K562 (cell line): Measurements from ENCODE around the gene WDR88. TPM values are rescaled to one million over a fixed set of nuclear protein-coding genes. Genes with fewer than 3 reads are reported as not detected.
A peak's percentile ranks its signal among the peaks of the same experiment; 100 is the strongest.
"Not testable (repeated sequence)": the region's sequence is repeated elsewhere in the genome, so short reads cannot be mapped to it uniquely, and the experiment has no call there.

Source experiments
- ATAC-seq: fragments of 200-7000 bp; cut with Tn5 transposase; 3 replicates; pipeline ENCODE4 v1.9.1; 2020; ENCODE audit warnings: moderate library complexity
- BruUV-seq: library from RNA; stranded (reverse); fragments of 400-500 nt; replicated peaks from 2 replicates; lab custom pipeline; 2021; lab: Mats Ljungman, UMichigan
- CTCF ChIA-PET: fragments of 300-600 bp; formaldehyde crosslinking; extraction: SDS; loops from one replicate; lab custom pipeline; 2021; ENCODE audit warnings: low intra/inter-chr PET ratio; lab: Yijun Ruan, JAX
- POLR2A ChIA-PET: fragments of 300-600, 350-650 bp; sonication (Branson Sonifier 250); formaldehyde crosslinking; extraction: SDS; loops from one replicate; lab custom pipeline; 2021; ENCODE audit warnings: antibody characterized with exemption, inconsistent platforms; lab: Yijun Ruan, JAX
- DNase-seq, 4 experiments: peaks; one replicate each; pipeline versions ENCODE4 v3.0.0 to v3.0.0-alpha.2; 2011 to 2018; ENCODE audit warnings: low spot score in 3 of 4, mixed read lengths in 3 of 4; ENCODE audit errors: extremely low read depth in 1 of 4
- FAIRE-seq: peaks from 2 replicates; lab custom pipeline; 2011; peaks lifted over from hg19 to GRCh38; lab: Jason Lieb, UNC
- H2AFZ ChIP-seq: 2 replicates; pipeline ENCODE4 v1.6.0; 2011; ENCODE audit warnings: low read depth, low read length, control low read depth, inconsistent platforms
- H3K27ac ChIP-seq: fragments of 200-600 bp; 3 replicates; pipeline ENCODE4 v1.8.0; 2011; ENCODE audit warnings: low read depth, mild to moderate bottlenecking, control low read depth, inconsistent platforms, low read length, moderate library complexity, mixed read lengths; ENCODE audit errors: extremely low read depth
- H3K27me3 ChIP-seq, 2 experiments: fragments of 300-600 bp in 1 of 2; 2 replicates in 1 of 2; 3 replicates in 1 of 2; pipeline versions ENCODE4 v1.6.0 to v1.8.0; 2011; ENCODE audit warnings: inconsistent platforms in 2 of 2, low read length in 2 of 2, mild to moderate bottlenecking in 1 of 2, mixed read lengths in 1 of 2, moderate library complexity in 1 of 2; ENCODE audit not compliant: control insufficient read depth in 2 of 2, insufficient read depth in 2 of 2
- H3K36me3 ChIP-seq: fragments of 300-600 bp; 3 replicates; pipeline ENCODE4 v1.8.0; 2011; ENCODE audit warnings: mild to moderate bottlenecking, low read length, inconsistent platforms; ENCODE audit not compliant: control insufficient read depth, insufficient read depth
- H3K4me1 ChIP-seq, 2 experiments: fragments of 200-600 bp in 1 of 2; replicated peaks in 1 of 2; 2 replicates in 1 of 2; 3 replicates in 1 of 2; pipeline versions ENCODE4 v1.5.1 to v1.8.0; 2011; ENCODE audit warnings: inconsistent platforms in 2 of 2, low read length in 2 of 2, mild to moderate bottlenecking in 1 of 2, mixed read lengths in 1 of 2, moderate library complexity in 1 of 2; ENCODE audit not compliant: control insufficient read depth in 2 of 2, insufficient read depth in 2 of 2
- H3K4me2 ChIP-seq: 2 replicates; pipeline ENCODE4 v1.6.1; 2011; ENCODE audit warnings: low read length, control low read depth, inconsistent platforms, mixed read lengths; ENCODE audit not compliant: insufficient read depth
- H3K4me3 ChIP-seq: fragments of 200-600 bp; sonication (generic), shearing (Covaris generic); 2 replicates; pipeline ENCODE4 v1.5.1; 2016; ENCODE audit warnings: control low read depth, inconsistent platforms
- H3K79me2 ChIP-seq: fragments of 200-600 bp; 3 replicates; pipeline ENCODE4 v1.8.0; 2011; ENCODE audit warnings: low read length, inconsistent platforms; ENCODE audit not compliant: control insufficient read depth, insufficient read depth
- H3K9ac ChIP-seq, 2 experiments: 2 replicates each; pipeline versions ENCODE4 v1.6.0 to v1.6.1; 2011; ENCODE audit warnings: low read depth in 2 of 2, low read length in 2 of 2, control low read depth in 1 of 2, inconsistent platforms in 1 of 2, mild to moderate bottlenecking in 1 of 2, mixed read lengths in 1 of 2; ENCODE audit not compliant: insufficient read depth in 1 of 2
- H3K9me1 ChIP-seq: one replicate; pipeline ENCODE4 v1.6.0; 2011; ENCODE audit warnings: inconsistent platforms, mild to moderate bottlenecking, low read length, moderate library complexity; ENCODE audit not compliant: control insufficient read depth, insufficient read depth
- H3K9me3 ChIP-seq: replicated peaks from 2 replicates; pipeline ENCODE4 v1.5.1; 2011; ENCODE audit warnings: low read depth, low read length, inconsistent platforms; ENCODE audit not compliant: control insufficient read depth, insufficient read depth
- H4K20me1 ChIP-seq: replicated peaks from 2 replicates; pipeline ENCODE4 v1.6.1; 2011; ENCODE audit warnings: low read length, inconsistent platforms, mixed read lengths; ENCODE audit not compliant: control insufficient read depth, insufficient read depth
- BACH1 ChIP-seq: fragments of 200-800 bp; sonication (Bioruptor generic); IDR thresholded peaks from 2 replicates; pipeline ENCODE4 v1.6.1; 2016; ENCODE audit warnings: missing genetic modification characterization, missing compliant biosample characterization
- MAX ChIP-seq: sonication (generic); formaldehyde crosslinking; IDR thresholded peaks from 2 replicates; pipeline ENCODE4 v1.9.0; 2022; ENCODE audit warnings: mild to moderate bottlenecking, missing genetic modification reagents
- MEIS2 ChIP-seq: fragments of 450-650 bp; IDR thresholded peaks from 2 replicates; pipeline ENCODE4 v1.6.1; 2014; ENCODE audit warnings: mild to moderate bottlenecking; ENCODE audit not compliant: partially characterized antibody
- NR2C2 ChIP-seq, 2 experiments: fragments of 200-800 bp in 1 of 2; sonication (Bioruptor generic) in 1 of 2; sonication (generic) in 1 of 2; formaldehyde crosslinking in 1 of 2; IDR thresholded peaks; 2 replicates each; pipeline versions ENCODE4 v1.6.1 to v1.8.0; 2016 to 2022; ENCODE audit warnings: mild to moderate bottlenecking in 1 of 2, missing compliant biosample characterization in 1 of 2, missing genetic modification characterization in 1 of 2, missing genetic modification reagents in 1 of 2
- PBX2 ChIP-seq, 2 experiments: IDR thresholded peaks in 1 of 2; conservative IDR thresholded peaks in 1 of 2; 2 replicates each; pipeline ENCODE4 v1.6.1; 2016; ENCODE audit warnings: low read depth in 2 of 2, mild to moderate bottlenecking in 1 of 2, missing compliant biosample characterization in 1 of 2, missing genetic modification characterization in 1 of 2, moderate library complexity in 1 of 2
- SFPQ ChIP-seq: fragments of 200-400 bp; formaldehyde crosslinking; IDR thresholded peaks from 2 replicates; pipeline ENCODE4 v1.6.1; 2017; ENCODE audit warnings: mild to moderate bottlenecking, low read depth, low read length, moderate library complexity
- SMARCB1 ChIP-seq: IDR thresholded peaks from 2 replicates; pipeline ENCODE4 v1.6.1; 2011; ENCODE audit warnings: improper control_type of control experiment, low read depth; ENCODE audit not compliant: insufficient read length
- ZNF146 ChIP-seq: IDR thresholded peaks from one replicate; pipeline ENCODE4 v1.6.1; 2018; ENCODE audit warnings: missing compliant biosample characterization; ENCODE audit not compliant: unreplicated experiment
- WGBS: fragments of 100-300 bp; shearing (Covaris generic); methylation state at CpG from one replicate; pipeline ENCODE4 v1.1.6; 2016; ENCODE audit warnings: low coverage, mixed read lengths; ENCODE audit not compliant: insufficient coverage; ENCODE audit errors: missing lambda C conversion rate; 5-methylcytosine and 5-hydroxymethylcytosine counted together
- in situ Hi-C: fragments of 300-500 bp; cut with MboI; formaldehyde crosslinking; loops from 4 replicates; pipeline ENCODE4 v1.15.0; 2018; ENCODE audit warnings: inconsistent platforms, mixed read lengths
- intact Hi-C: fragments of 100-400 bp; cut with micrococcal nuclease; formaldehyde crosslinking; loops from 2 replicates; pipeline ENCODE4 v1.14.2; 2022
- polyA plus RNA-seq, 8 experiments: library from polyadenylated mRNA; depleted of rRNA in 4 of 8; stranded (reverse) in 5 of 8; unstranded in 3 of 8; fragments of >200 nt; fragmentation: Nextera tagmentation in 2 of 8; fragmentation: Illumina TruSeq in 1 of 8; extraction: Ambion mirVana in 2 of 8; extraction: Trizol in 1 of 8; gene quantifications; 2 replicates each; pipeline versions ENCODE4 v1.2.1 to v1.2.3, GENCODE V29; 2011 to 2014; ENCODE audit warnings: inconsistent platforms in 1 of 8, missing spikeins in 1 of 8
- total RNA-seq, 7 experiments: library from RNA; depleted of rRNA in 6 of 7; stranded (reverse); fragments of >200 nt in 6 of 7; fragmentation: Illumina TruSeq in 2 of 7; extraction: Trizol in 2 of 7; gene quantifications; 2 replicates each; pipeline versions ENCODE4 v1.2.1 to v1.2.3, GENCODE V29; 2011 to 2021; ENCODE audit warnings: low replicate concordance in 1 of 7

The WDR88 gene
- total and polyA plus RNA-seq, 9 of the 15 experiments (the other 6 are each of a cell fraction or from before 2014, with no cell fraction given), result 0.03 to 0.04 TPM; not detected in 7

- peak; percentile 38 for TF ChIP-seq ZNF146
- in situ Hi-C loops, CTCF ChIA-PET: not testable (repeated sequence)
Measured at GRCh38 chr19:33154313-33154712, 22.4 kb downstream of the WDR88 start.

GRCh38 chr19:33156334-33156733 lies 24.4 kb downstream of the WDR88 start:
- peak overlapping the region; percentile 59 for H2AFZ ChIP-seq
- no TSS peak for BruUV-seq
- POLR2A ChIA-PET, result interaction anchor here (1.4 kb wide), 1 partner anchor 20 kb away, joined by 3 read pairs; no protein-coding TSS in a partner anchor
- TF ChIP-seq BACH1 (tag), result no peak
- TF ChIP-seq MAX, result no peak
- no peak for TF ChIP-seq SFPQ
- peak; percentile 56 for TF ChIP-seq MEIS2
- no peak for TF ChIP-seq SMARCB1
- TF ChIP-seq NR2C2 (CRISPR knock-in tag; IDR thresholded peaks at IDR 0.05), result no peak
- TF ChIP-seq NR2C2 (tag; IDR thresholded peaks at IDR 0.05), result no peak
- TF ChIP-seq PBX2 (CRISPR knock-in tag; IDR thresholded peaks at IDR 0.05; ENCODE audit: low read depth), result no peak
- TF ChIP-seq PBX2 (tag; conservative IDR thresholded peaks at IDR 0.05; ENCODE audit: low read depth), result peak; percentile 79

More at GRCh38 chr19:33154313-33154712, 22.4 kb downstream of the WDR88 start:
- FAIRE-seq, H3K4me2 ChIP-seq, H2AFZ ChIP-seq, H3K9me1 ChIP-seq, H4K20me1 ChIP-seq, H3K9me3 ChIP-seq, ATAC-seq, H3K36me3 ChIP-seq, H3K27ac ChIP-seq, intact Hi-C loops, BruUV-seq, DNase-seq, H3K79me2 ChIP-seq, H3K4me1 ChIP-seq, H3K27me3 ChIP-seq, H3K4me3 ChIP-seq, H3K9ac ChIP-seq: not testable (repeated sequence)
- POLR2A ChIA-PET, result interaction anchor here (1.1 kb wide), 1 partner anchor 13 kb away, joined by 3 read pairs; no protein-coding TSS in a partner anchor
- WGBS, result 5% methylated on average over 6 of the region's 6 CpGs

More at GRCh38 chr19:33156334-33156733, 24.4 kb downstream of the WDR88 start:
- ATAC-seq, result peak; percentile 28; the same call in 1 of the 3 replicates
- peak in 1 of 4 experiments; percentile 2 for DNase-seq
- in situ Hi-C loops (no loop called here), intact Hi-C loops (no loop called here)
- no peak overlapping the region for H3K9ac ChIP-seq
- H3K4me3 ChIP-seq, result no peak overlapping the region
- no peaks in the 10 kb centered on the region for H4K20me1 ChIP-seq
- no peak overlapping the region for H3K27ac ChIP-seq
- no peaks in the 10 kb centered on the region for H3K36me3 ChIP-seq
- H3K79me2 ChIP-seq, result no peaks in the 10 kb centered on the region
- H3K4me2 ChIP-seq, result no peak overlapping the region
- CTCF ChIA-PET, result no interaction called here
- H3K9me3 ChIP-seq, result no peaks in the 10 kb centered on the region
- H3K9me1 ChIP-seq, result no peaks in the 10 kb centered on the region
- 7% methylated on average over 5 of the region's 5 CpGs for WGBS
- FAIRE-seq, result no peak
- no peaks in the 10 kb centered on the region; a peak in 1 of 5 replicates for H3K4me1 ChIP-seq
- H3K27me3 ChIP-seq, result peaks cover 0 to under 1% of the 10 kb centered on the region in 2 experiments; a peak in 2 of 5 replicates
